ENCODE results near the gene SLC4A9. TPM values are rescaled to one million over a fixed set of nuclear protein-coding genes. Genes with fewer than 3 reads are reported as not detected.

Gene SLC4A9
- total RNA-seq, 5 donors from 2014 or later (not counting 1 experiment from before 2014, with no cell fraction given): 0.18 TPM; not detected in 4

GRCh38 chr5:140393738-140394137, 33.7 kb downstream of the SLC4A9 start:
- Mint-ChIP-seq H3K27me3 (no peaks in the 10 kb centered on the region), H3K9me3 (no peaks in the 10 kb centered on the region), H3K4me1 (no peaks in the 10 kb centered on the region), H3K27ac (no peak overlapping the region), H3K36me3 (peaks cover 7% of the 10 kb centered on the region), H3K4me3 (no peak overlapping the region)
- DNase-seq: no peak
- Histone ChIP-seq H3K27ac (ENCODE audit: low read length) (no peak overlapping the region), H3K36me3 (ENCODE audit: control insufficient read depth in 2 of 2, extremely low read depth in 1 of 2, insufficient read depth in 1 of 2, low read length in 1 of 2) (peaks cover 2 to 5% of the 10 kb centered on the region in 2 donors), H3K27me3 (replicated peaks in 1 of 2; ENCODE audit: control insufficient read depth in 2 of 2, extremely low read depth in 1 of 2, insufficient read depth in 2 of 2, low read length in 1 of 2) (no peaks in the 10 kb centered on the region), H3K4me1 (ENCODE audit: control insufficient read depth in 1 of 2, extremely low read depth in 1 of 2, insufficient read depth in 2 of 2, low read length in 2 of 2) (no peaks in the 10 kb centered on the region), H3K4me3 (ENCODE audit: control insufficient read depth in 1 of 2, extremely low read depth in 1 of 2, low read length in 1 of 2) (no peak overlapping the region), H3K9me3 (no peaks in the 10 kb centered on the region)
- WGBS (ENCODE audit: insufficient coverage): no CpG with 5 or more reads among the region's 2 CpGs
- POLR2A ChIA-PET: no interaction called here
- CTCF ChIA-PET: interaction anchor here (0.6 to 1.1 kb wide), 3 partner anchors 15 to 281 kb away, joined by 3 to 4 read pairs (median 3); no protein-coding TSS in a partner anchor
- no peak for ATAC-seq (replicated peaks in 1 of 4)

GRCh38 chr5:140398379-140398811, 38.4 kb downstream of the SLC4A9 start:
- H3K36me3 Mint-ChIP-seq: peaks cover under 1% of the 10 kb centered on the region

GRCh38 chr5:140399979-140400729, 40.2 kb downstream of the SLC4A9 start:
- peak in 7 of 35 experiments; percentile 4 to 33 (median 19) for DNase-seq
- ATAC-seq (replicated peaks in 1 of 4): peak in 1 of 4 experiments; percentile 0
- no peaks in the 10 kb centered on the region for H3K36me3 ChIP-seq (ENCODE audit: control insufficient read depth in 2 of 2, extremely low read depth in 1 of 2, insufficient read depth in 1 of 2, low read length in 1 of 2)
- H3K4me3 Mint-ChIP-seq: no peak overlapping the region
- no peaks in the 10 kb centered on the region for H3K27me3 ChIP-seq (replicated peaks in 1 of 2; ENCODE audit: control insufficient read depth in 2 of 2, extremely low read depth in 1 of 2, insufficient read depth in 2 of 2, low read length in 1 of 2)
- H3K4me3 ChIP-seq (ENCODE audit: control insufficient read depth in 1 of 2, extremely low read depth in 1 of 2, low read length in 1 of 2): peak overlapping the region; percentile 71 to 88
- H3K9me3 ChIP-seq: no peaks in the 10 kb centered on the region
- peak overlapping the region; percentile 80 to 92 for H3K27ac Mint-ChIP-seq
- H3K27ac ChIP-seq (ENCODE audit: low read length): peak overlapping the region; percentile 84
- 20% methylated on average over 9 of the region's 25 CpGs for WGBS (ENCODE audit: insufficient coverage)
- CTCF ChIA-PET: interaction anchor here in 1 of 2 donors (1.0 to 2.4 kb wide), 3 partner anchors 27 to 311 kb away, joined by 4 to 9 read pairs (median 5); partner anchors contain the start of gene EIF4EBP3
- H3K4me1 ChIP-seq (ENCODE audit: control insufficient read depth in 1 of 2, extremely low read depth in 1 of 2, insufficient read depth in 2 of 2, low read length in 2 of 2): peaks cover 15 to 30% of the 10 kb centered on the region in 2 experiments
- H3K36me3 Mint-ChIP-seq: peaks cover 4% of the 10 kb centered on the region
- no peaks in the 10 kb centered on the region for H3K27me3 Mint-ChIP-seq
- peaks cover 28 to 33% (median 29%) of the 10 kb centered on the region in 3 donors for H3K4me1 Mint-ChIP-seq
- no peaks in the 10 kb centered on the region for H3K9me3 Mint-ChIP-seq
- POLR2A ChIA-PET: interaction anchor here (1.0 to 1.7 kb wide), 3 partner anchors 247 to 300 kb away, joined by 4 to 7 read pairs (median 4); partner anchors contain the start of genes ZMAT2 (in 2 of the 2), IK (in 1 of the 2) and NDUFA2 (in 1 of the 2)

More at GRCh38 chr5:140398379-140398811, 38.4 kb downstream of the SLC4A9 start:
- ChIA-PET POLR2A (interaction anchor here in 1 of 2 donors (0.7 kb wide), 1 partner anchor 10 kb away, joined by 6 read pairs; no protein-coding TSS in a partner anchor), CTCF (interaction anchor here in 1 of 2 donors (0.7 kb wide), 1 partner anchor 69 kb away, joined by 5 read pairs; no protein-coding TSS in a partner anchor)
- no peak overlapping the region for H3K4me3 Mint-ChIP-seq
- no peaks in the 10 kb centered on the region for H3K9me3 Mint-ChIP-seq
- Histone ChIP-seq H3K27me3 (replicated peaks in 1 of 2; ENCODE audit: control insufficient read depth in 2 of 2, extremely low read depth in 1 of 2, insufficient read depth in 2 of 2, low read length in 1 of 2) (no peaks in the 10 kb centered on the region), H3K9me3 (no peaks in the 10 kb centered on the region), H3K36me3 (ENCODE audit: control insufficient read depth in 2 of 2, extremely low read depth in 1 of 2, insufficient read depth in 1 of 2, low read length in 1 of 2) (no peaks in the 10 kb centered on the region), H3K4me1 (ENCODE audit: control insufficient read depth in 1 of 2, extremely low read depth in 1 of 2, insufficient read depth in 2 of 2, low read length in 2 of 2) (peaks cover 3 to 21% of the 10 kb centered on the region in 2 experiments), H3K4me3 (ENCODE audit: control insufficient read depth in 1 of 2, extremely low read depth in 1 of 2, low read length in 1 of 2) (no peak overlapping the region), H3K27ac (ENCODE audit: low read length) (no peak overlapping the region)
- no peaks in the 10 kb centered on the region for H3K27me3 Mint-ChIP-seq
- H3K4me1 Mint-ChIP-seq: peaks cover 14 to 18% (median 15%) of the 10 kb centered on the region in 3 donors
- ATAC-seq (replicated peaks in 1 of 4): no peak
- no peak for DNase-seq
- H3K27ac Mint-ChIP-seq: no peak overlapping the region

- ChIA-PET POLR2A (interaction anchor here (0.5 to 1.7 kb wide), 12 partner anchors 35 to 690 kb away, joined by 3 to 7 read pairs (median 4); partner anchors contain the start of genes ZMAT2 (in 2 of the 2), IK (in 1 of the 2), NDUFA2 (in 1 of the 2) and PFDN1 (in 1 of the 2)), CTCF (interaction anchor here in 1 of 2 donors (0.9 to 2.4 kb wide), 6 partner anchors 28 to 310 kb away, joined by 3 to 9 read pairs (median 4); partner anchors contain the start of genes EIF4EBP3 and HBEGF)
- Mint-ChIP-seq H3K4me1 (peaks cover 30 to 35% (median 32%) of the 10 kb centered on the region in 3 donors), H3K36me3 (peaks cover 6% of the 10 kb centered on the region), H3K9me3 (no peaks in the 10 kb centered on the region), H3K27ac (peak overlapping the region; percentile 80 to 92), H3K4me3 (no peak overlapping the region), H3K27me3 (no peaks in the 10 kb centered on the region)
- no peaks in the 10 kb centered on the region for H3K9me3 ChIP-seq
- H3K4me3 ChIP-seq (ENCODE audit: control insufficient read depth in 1 of 2, extremely low read depth in 1 of 2, low read length in 1 of 2): peak overlapping the region; percentile 71 to 88
- DNase-seq: peak; percentile 72 to 93 (median 87)
- WGBS (ENCODE audit: insufficient coverage): 0% methylated on average over 53 of the region's 54 CpGs
- H3K4me1 ChIP-seq (ENCODE audit: control insufficient read depth in 1 of 2, extremely low read depth in 1 of 2, insufficient read depth in 2 of 2, low read length in 2 of 2): peaks cover 15 to 34% of the 10 kb centered on the region in 2 experiments
- peak overlapping the region; percentile 84 for H3K27ac ChIP-seq (ENCODE audit: low read length)
- H3K27me3 ChIP-seq (replicated peaks in 1 of 2; ENCODE audit: control insufficient read depth in 2 of 2, extremely low read depth in 1 of 2, insufficient read depth in 2 of 2, low read length in 1 of 2): no peaks in the 10 kb centered on the region
- ATAC-seq (replicated peaks in 1 of 4): peak; percentile 69 to 74 (median 72)
- peaks cover 0 to 4% of the 10 kb centered on the region in 2 donors for H3K36me3 ChIP-seq (ENCODE audit: control insufficient read depth in 2 of 2, extremely low read depth in 1 of 2, insufficient read depth in 1 of 2, low read length in 1 of 2)
Observed at GRCh38 chr5:140400730-140401361, 40.9 kb downstream of the SLC4A9 start.

GRCh38 chr5:140401362-140402257, 41.6 kb downstream of the SLC4A9 start, which contains the start of gene ANKHD1:
Gene ANKHD1, plus strand, starts transcription at chr5:140401833. Its CDS starts 135 bp downstream, at chr5:140401968.
- H3K4me3 ChIP-seq (ENCODE audit: control insufficient read depth in 1 of 2, extremely low read depth in 1 of 2, low read length in 1 of 2): peak within 1 kb of the TSS; percentile 71 to 96
- peak within 1 kb of the TSS; percentile 84 for H3K27ac ChIP-seq (ENCODE audit: low read length)
- no peaks in the 10 kb centered on the region for H3K27me3 Mint-ChIP-seq
- H3K9me3 ChIP-seq: no peaks in the 10 kb centered on the region
- DNase-seq (peak; percentile 84 to 99 (median 97)), ATAC-seq (replicated peaks in 1 of 4) (peak; percentile 81 to 83 (median 82))
- H3K9me3 Mint-ChIP-seq: no peaks in the 10 kb centered on the region
- peaks cover 35 to 42% (median 39%) of the 10 kb centered on the region in 3 donors for H3K4me1 Mint-ChIP-seq
- peaks cover 0 to 9% of the 10 kb centered on the region in 2 donors for H3K36me3 ChIP-seq (ENCODE audit: control insufficient read depth in 2 of 2, extremely low read depth in 1 of 2, insufficient read depth in 1 of 2, low read length in 1 of 2)
- H3K36me3 Mint-ChIP-seq: peaks cover 12% of the 10 kb centered on the region
- H3K27ac Mint-ChIP-seq: peak within 1 kb of the TSS; percentile 80 to 92
- CTCF ChIA-PET: interaction anchor here in 1 of 2 donors (0.9 to 2.4 kb wide), 7 partner anchors 29 to 310 kb away, joined by 3 to 9 read pairs (median 4); partner anchors contain the start of genes EIF4EBP3, HBEGF and ZMAT2
- WGBS (ENCODE audit: insufficient coverage): under 1% methylated on average over 68 of the region's 83 CpGs
- H3K27me3 ChIP-seq (replicated peaks in 1 of 2; ENCODE audit: control insufficient read depth in 2 of 2, extremely low read depth in 1 of 2, insufficient read depth in 2 of 2, low read length in 1 of 2): no peaks in the 10 kb centered on the region
- POLR2A ChIA-PET: interaction anchor here (0.5 to 1.7 kb wide), 15 partner anchors 28 to 691 kb away, joined by 3 to 7 read pairs (median 3); partner anchors contain the start of genes ZMAT2 (in 2 of the 2), HARS1 (in 1 of the 2), HARS2 (in 1 of the 2) and IK (in 1 of the 2)
- no peak within 1 kb of the TSS for H3K4me3 Mint-ChIP-seq
- peaks cover 15 to 41% of the 10 kb centered on the region in 2 experiments for H3K4me1 ChIP-seq (ENCODE audit: control insufficient read depth in 1 of 2, extremely low read depth in 1 of 2, insufficient read depth in 2 of 2, low read length in 2 of 2)
